Ovary (tissue), 9 donors: ENCODE data around the gene TWIST1. TPM values are rescaled to one million over a fixed set of nuclear protein-coding genes. Genes with fewer than 3 reads are reported as not detected.

Source experiments
- DNase-seq, 5 donors: peaks; one replicate each; pipeline ENCODE4 v3.0.0-alpha.2; 2019 to 2020
- H3K27ac ChIP-seq, 2 donors: fragments of 200-600 bp; one replicate each; pipeline versions ENCODE4 v1.5.1 to v1.8.0; 2019 to 2022
- H3K27me3 ChIP-seq: fragments of 200-600 bp; one replicate; pipeline ENCODE4 v1.8.0; 2022
- H3K36me3 ChIP-seq: fragments of 200-600 bp; sonication (generic); one replicate; pipeline ENCODE4 v1.5.1; 2019
- H3K4me1 ChIP-seq: one replicate; pipeline ENCODE4 v1.8.1; 2013; ENCODE audit warnings: mild to moderate bottlenecking, moderate library complexity; ENCODE audit not compliant: insufficient read depth
- H3K4me3 ChIP-seq: fragments of 200-600 bp; sonication (generic); one replicate; pipeline ENCODE4 v1.5.1; 2017
- H3K9me3 ChIP-seq, 2 donors: fragments of 200-600 bp in 1 of 2; sonication (generic) in 1 of 2; one replicate each; pipeline versions ENCODE4 v1.5.1 to v1.8.1; 2013 to 2019; ENCODE audit warnings: mild to moderate bottlenecking in 1 of 2, moderate library complexity in 1 of 2
- EP300 ChIP-seq: sonication (generic); formaldehyde crosslinking; IDR thresholded peaks from one replicate; pipeline ENCODE4 v1.6.1; 2017; ENCODE audit warnings: antibody characterized with exemption
- POLR2A ChIP-seq: fragments of 450-650 bp; IDR thresholded peaks from one replicate; pipeline ENCODE4 v1.6.1; 2017; ENCODE audit warnings: antibody characterized with exemption, mild to moderate bottlenecking, moderate library complexity
- WGBS, 3 donors: extraction: QIAGEN DNeasy Blood & Tissue Kit in 1 of 3; methylation state at CpG; one replicate each; pipeline versions ENCODE4 v1.1.5 to v1.1.7; 2013 to 2017; 5-methylcytosine and 5-hydroxymethylcytosine counted together
- intact Hi-C, 4 donors: fragments of 100-400 bp; cut with DNase I; formaldehyde crosslinking; loops; one replicate each; pipeline versions ENCODE4 v1.11.0 to v1.15.1; 2022 to 2023
- polyA plus RNA-seq, 2 donors: library from polyadenylated mRNA; stranded (reverse); fragments of 200-250 nt in 1 of 2; fragments of 350-450 nt in 1 of 2; fragmentation: Illumina TruSeq in 1 of 2; extraction: RNeasy Lipid Tissue Mini Kit (QIAGEN cat#74804) in 1 of 2; gene quantifications; one replicate each; pipeline ENCODE4 v1.2.3, GENCODE V29; 2013 to 2014
- total RNA-seq, 7 donors: library from RNA; depleted of rRNA in 2 of 7; stranded (reverse); fragments of >200 nt in 2 of 7; fragmentation: NEBNext Ultra II Directional in 3 of 7; extraction: Animal tissue kit (Norgen Biotek cat#: 25700) in 3 of 7; gene quantifications; one replicate each; pipeline versions ENCODE4 v1.1.0 to v1.2.4, GENCODE V29; 2016 to 2023
- TF ChIP-seq, protein P1 (sequence below), 3 donors: fragments of 450-650 bp in 2 of 3; fragments of 200-600 bp in 1 of 3; IDR thresholded peaks; one replicate each; pipeline versions ENCODE4 v1.5.1 to v1.8.0; 2016 to 2022; ENCODE audit warnings: antibody characterized with exemption in 3 of 3, mild to moderate bottlenecking in 1 of 3
- donor health status: DM: no; HTN: no; CAD: no; lungs with moderate emphysema.
- donor health status: DM: no; HTN: no; CAD: no.
- donor health status: Bipolar disorder and iron deficiency.
- donor health status: DM: yes; HTN: yes; CAD: no.
- donor health status: DM: no; HTN: no; CAD: no.
- donor health status: DM: yes; HTN: yes; CAD: no.

The TWIST1 gene
- total and polyA plus RNA-seq, 9 donors: 2.7 to 8.6 (median 5.0) TPM

GRCh38 chr7:19114551-19114855 lies 2.9 kb downstream of the TWIST1 start:
- Histone ChIP-seq H3K36me3 (no peaks in the 10 kb centered on the region), H3K9me3 (no peaks in the 10 kb centered on the region), H3K27me3 (no peaks in the 10 kb centered on the region), H3K4me1 (peaks cover 2% of the 10 kb centered on the region), H3K27ac (no peak overlapping the region), H3K4me3 (peak overlapping the region; percentile 69)
- DNase-seq: no peak
- intact Hi-C loops: no loop called here
- 27 to 32% (median 28%) methylated on average over 2 of the region's 2 CpGs for WGBS, 3 donors
- TF ChIP-seq POLR2A (no peak), EP300 (no peak)
- TF ChIP-seq, protein P1, sequence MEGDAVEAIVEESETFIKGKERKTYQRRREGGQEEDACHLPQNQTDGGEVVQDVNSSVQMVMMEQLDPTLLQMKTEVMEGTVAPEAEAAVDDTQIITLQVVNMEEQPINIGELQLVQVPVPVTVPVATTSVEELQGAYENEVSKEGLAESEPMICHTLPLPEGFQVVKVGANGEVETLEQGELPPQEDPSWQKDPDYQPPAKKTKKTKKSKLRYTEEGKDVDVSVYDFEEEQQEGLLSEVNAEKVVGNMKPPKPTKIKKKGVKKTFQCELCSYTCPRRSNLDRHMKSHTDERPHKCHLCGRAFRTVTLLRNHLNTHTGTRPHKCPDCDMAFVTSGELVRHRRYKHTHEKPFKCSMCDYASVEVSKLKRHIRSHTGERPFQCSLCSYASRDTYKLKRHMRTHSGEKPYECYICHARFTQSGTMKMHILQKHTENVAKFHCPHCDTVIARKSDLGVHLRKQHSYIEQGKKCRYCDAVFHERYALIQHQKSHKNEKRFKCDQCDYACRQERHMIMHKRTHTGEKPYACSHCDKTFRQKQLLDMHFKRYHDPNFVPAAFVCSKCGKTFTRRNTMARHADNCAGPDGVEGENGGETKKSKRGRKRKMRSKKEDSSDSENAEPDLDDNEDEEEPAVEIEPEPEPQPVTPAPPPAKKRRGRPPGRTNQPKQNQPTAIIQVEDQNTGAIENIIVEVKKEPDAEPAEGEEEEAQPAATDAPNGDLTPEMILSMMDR (IDR thresholded peaks at IDR 0.05): no peak

GRCh38 chr7:19113855-19114550 lies 3.4 kb downstream of the TWIST1 start:
- intact Hi-C loops: no loop called here
- DNase-seq: no peak
- Histone ChIP-seq H3K27me3 (no peaks in the 10 kb centered on the region), H3K4me3 (peak overlapping the region; percentile 69), H3K9me3 (no peaks in the 10 kb centered on the region), H3K4me1 (peaks cover 2% of the 10 kb centered on the region), H3K27ac (no peak overlapping the region), H3K36me3 (no peaks in the 10 kb centered on the region)
- TF ChIP-seq, protein P1 (IDR thresholded peaks at IDR 0.05): no peak
- no peak for TF ChIP-seq EP300
- no peak for TF ChIP-seq POLR2A
- WGBS, 3 donors: 54 to 72% (median 56%) methylated on average over 3 of the region's 3 CpGs

- TF ChIP-seq, protein P1 (IDR thresholded peaks at IDR 0.05): no peak
- TF ChIP-seq POLR2A (no peak), EP300 (no peak)
- no peak for DNase-seq
- H3K27ac ChIP-seq: no peak overlapping the region
- H3K27me3 ChIP-seq: no peaks in the 10 kb centered on the region
- H3K9me3 ChIP-seq: no peaks in the 10 kb centered on the region
- 87 to 90% (median 88%) methylated on average over 4 of the region's 4 CpGs for WGBS, 3 donors
- intact Hi-C loops: no loop called here
- no peaks in the 10 kb centered on the region for H3K4me1 ChIP-seq
- H3K4me3 ChIP-seq: no peak overlapping the region
- no peaks in the 10 kb centered on the region for H3K36me3 ChIP-seq
Measured at GRCh38 chr7:19113002-19113350, 4.5 kb downstream of the TWIST1 start.

DNA sequence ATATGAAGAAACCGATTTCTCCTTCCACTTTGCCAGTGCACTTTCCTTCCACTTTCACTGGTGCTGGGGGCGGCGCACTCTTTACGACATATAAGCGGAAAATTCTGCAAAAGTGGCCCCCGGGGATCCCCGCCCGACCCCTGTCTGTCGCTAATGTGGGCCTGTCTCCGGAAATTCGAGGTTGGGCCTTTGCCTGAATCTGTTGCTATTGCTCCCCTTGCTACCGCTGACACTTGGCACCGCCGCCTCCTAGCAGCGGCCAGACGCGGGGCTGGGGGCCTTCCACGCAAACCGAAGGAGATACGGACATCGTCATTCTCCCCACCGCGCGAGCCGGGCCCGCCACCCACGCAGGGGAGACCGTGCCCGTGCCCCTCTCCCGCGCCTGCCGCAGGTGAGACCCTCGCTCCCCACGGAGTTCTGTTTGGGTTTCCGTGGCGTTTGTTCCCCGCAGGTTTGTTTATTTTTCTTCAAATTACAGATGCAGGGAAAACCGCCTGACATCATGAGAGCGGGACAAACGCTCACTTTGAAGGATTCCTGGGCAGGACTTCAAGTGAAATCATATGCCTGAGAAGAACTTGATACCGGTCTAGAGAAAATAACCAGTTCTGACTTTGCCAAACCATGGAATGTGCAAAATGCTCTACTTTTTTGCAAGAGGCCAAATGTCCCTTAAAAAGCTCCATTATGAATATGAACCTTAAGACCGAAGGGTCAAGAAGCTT lies 5.0 kb downstream of the TWIST1 start:
- Histone ChIP-seq H3K36me3 (no peaks in the 10 kb centered on the region), H3K27me3 (no peaks in the 10 kb centered on the region), H3K4me3 (peak overlapping the region; percentile 23), H3K4me1 (no peaks in the 10 kb centered on the region), H3K27ac (no peak overlapping the region), H3K9me3 (no peaks in the 10 kb centered on the region)
- intact Hi-C loops: no loop called here
- DNase-seq: no peak
- no peak for TF ChIP-seq POLR2A
- TF ChIP-seq, protein P1 (IDR thresholded peaks at IDR 0.05): no peak
- no peak for TF ChIP-seq EP300
- WGBS, 3 donors: 70 to 74% (median 73%) methylated on average over 42 of the region's 42 CpGs
